IMR-90 (cell line): ENCODE results near the gene GNAS-AS1. TPM values are rescaled to one million over a fixed set of nuclear protein-coding genes. Genes with fewer than 3 reads are reported as not detected.

ENCODE experiments used
- ATAC-seq: fragments of 200-7000 bp; cut with Tn5 transposase; 2 replicates; pipeline ENCODE4 v1.9.1; 2020; ENCODE audit warnings: low read depth, mild to moderate bottlenecking, moderate library complexity
- BruUV-seq: library from RNA; stranded (reverse); fragments of 400-500 nt; replicated peaks from 2 replicates; lab custom pipeline; 2021; lab: Mats Ljungman, UMichigan
- CTCF ChIA-PET: fragments of 300-600 bp; formaldehyde crosslinking; extraction: SDS; loops from one replicate; lab custom pipeline; 2021; ENCODE audit warnings: antibody characterized with exemption; lab: Yijun Ruan, JAX
- POLR2A ChIA-PET: fragments of 300-600 bp; sonication (Branson Sonifier 250); formaldehyde crosslinking; loops from one replicate; lab custom pipeline; 2022; ENCODE audit warnings: antibody characterized with exemption; ENCODE audit not compliant: unreplicated experiment; lab: Charles Lee
- DNase-seq: peaks from one replicate; pipeline ENCODE4 v3.0.0; 2013
- H2AFZ ChIP-seq: replicated peaks from 2 replicates; pipeline ENCODE3; 2013; ENCODE audit warnings: low read length, mild to moderate bottlenecking; ENCODE audit not compliant: poor library complexity
- H2AK5ac ChIP-seq: 2 replicates; pipeline ENCODE4 v1.6.1; 2013; ENCODE audit warnings: low read depth, low read length, inconsistent platforms
- H2AK9ac ChIP-seq: replicated peaks from 2 replicates; pipeline ENCODE3; 2013; ENCODE audit warnings: mild to moderate bottlenecking, low read depth, low read length, moderate library complexity; ENCODE audit not compliant: poor library complexity
- H2BK120ac ChIP-seq: 2 replicates; pipeline ENCODE4 v1.6.1; 2013; ENCODE audit warnings: low read depth, low read length, inconsistent platforms
- H2BK15ac ChIP-seq: 3 replicates; pipeline ENCODE4 v1.6.1; 2013; ENCODE audit warnings: low read depth, low read length, inconsistent platforms
- H2BK20ac ChIP-seq: 2 replicates; pipeline ENCODE4 v1.6.1; 2013; ENCODE audit warnings: low read depth, mild to moderate bottlenecking, inconsistent platforms, low read length, moderate library complexity
- H2BK5ac ChIP-seq: 2 replicates; pipeline ENCODE4 v1.6.1; 2013; ENCODE audit warnings: mild to moderate bottlenecking, low read depth, low read length, inconsistent platforms; ENCODE audit not compliant: poor library complexity, severe bottlenecking
- H3K14ac ChIP-seq: replicated peaks from 2 replicates; pipeline ENCODE4 v1.6.1; 2013; ENCODE audit warnings: low read depth, low read length, inconsistent platforms
- H3K18ac ChIP-seq: 2 replicates; pipeline ENCODE4 v1.6.1; 2013; ENCODE audit warnings: low read depth, low read length, control low read depth
- H3K23ac ChIP-seq: 2 replicates; pipeline ENCODE4 v1.6.1; 2013; ENCODE audit warnings: low read depth, low read length, inconsistent platforms
- H3K27ac ChIP-seq: 2 replicates; pipeline ENCODE4 v1.5.1; 2013; ENCODE audit warnings: mild to moderate bottlenecking, control low read depth, low read length; ENCODE audit not compliant: insufficient read depth
- H3K27me3 ChIP-seq: 2 replicates; pipeline ENCODE4 v1.6.1; 2013; ENCODE audit warnings: low read length; ENCODE audit not compliant: control insufficient read depth, insufficient read depth
- H3K36me3 ChIP-seq: 2 replicates; pipeline ENCODE4 v1.6.1; 2013; ENCODE audit warnings: low read length, mixed read lengths; ENCODE audit not compliant: control insufficient read depth, insufficient read depth
- H3K4ac ChIP-seq: 2 replicates; pipeline ENCODE4 v1.6.1; 2013; ENCODE audit warnings: low read depth, low read length, inconsistent platforms
- H3K4me1 ChIP-seq: 2 replicates; pipeline ENCODE4 v1.6.1; 2013; ENCODE audit warnings: low read length, mixed read lengths; ENCODE audit not compliant: control insufficient read depth, insufficient read depth
- H3K4me2 ChIP-seq: 2 replicates; pipeline ENCODE4 v1.6.1; 2013; ENCODE audit warnings: low read depth, mild to moderate bottlenecking, control low read depth, low read length, moderate library complexity
- H3K4me3 ChIP-seq: 2 replicates; pipeline ENCODE4 v1.5.1; 2013; ENCODE audit warnings: low read depth, mild to moderate bottlenecking, control low read depth, low read length, moderate library complexity; ENCODE audit not compliant: insufficient read depth
- H3K56ac ChIP-seq: 2 replicates; pipeline ENCODE4 v1.6.1; 2013; ENCODE audit warnings: low read length, inconsistent platforms; ENCODE audit not compliant: insufficient read depth; ENCODE audit errors: extremely low read depth
- H3K79me1 ChIP-seq, 2 experiments: 2 replicates each; pipeline ENCODE4 v1.6.1; 2013; ENCODE audit warnings: low read length in 2 of 2, inconsistent platforms in 1 of 2, low read depth in 1 of 2
- H3K9ac ChIP-seq: 2 replicates; pipeline ENCODE4 v1.6.1; 2013; ENCODE audit warnings: low read depth, low read length, control low read depth
- H3K9me1 ChIP-seq: 2 replicates; pipeline ENCODE4 v1.6.1; 2013; ENCODE audit warnings: low read length, inconsistent platforms; ENCODE audit not compliant: insufficient read depth
- H3K9me3 ChIP-seq: 2 replicates; pipeline ENCODE4 v1.6.1; 2013; ENCODE audit warnings: low read length; ENCODE audit not compliant: control insufficient read depth, insufficient read depth
- H4K20me1 ChIP-seq: 2 replicates; pipeline ENCODE4 v1.6.1; 2013; ENCODE audit warnings: low read length, inconsistent platforms; ENCODE audit not compliant: insufficient read depth
- H4K5ac ChIP-seq: 2 replicates; pipeline ENCODE4 v1.6.1; 2013; ENCODE audit warnings: mild to moderate bottlenecking, low read depth, low read length, control low read depth
- H4K8ac ChIP-seq, 2 experiments: 2 replicates each; pipeline ENCODE4 v1.6.1; 2013; ENCODE audit warnings: low read depth in 2 of 2, low read length in 2 of 2, control low read depth in 1 of 2, inconsistent platforms in 1 of 2
- H4K91ac ChIP-seq: 2 replicates; pipeline ENCODE4 v1.6.1; 2013; ENCODE audit warnings: low read depth, low read length, inconsistent platforms; ENCODE audit not compliant: insufficient read depth
- BHLHE40 ChIP-seq: fragments of 150-350 bp; IDR thresholded peaks from 2 replicates; pipeline ENCODE4 v1.6.1; 2016; ENCODE audit warnings: mild to moderate bottlenecking, low read depth, low read length
- MXI1 ChIP-seq: IDR thresholded peaks from 2 replicates; pipeline ENCODE4 v1.6.1; 2012; ENCODE audit warnings: low read depth, mild to moderate bottlenecking, low read length, moderate library complexity, borderline replicate concordance
- NFE2L2 ChIP-seq: fragments of 150-350 bp; IDR thresholded peaks from 2 replicates; pipeline ENCODE4 v1.6.1; 2016; ENCODE audit warnings: low read depth, mild to moderate bottlenecking, low read length
- POLR2A ChIP-seq: IDR thresholded peaks from 2 replicates; pipeline ENCODE4 v1.6.1; 2012; ENCODE audit warnings: mild to moderate bottlenecking, low read depth, low read length
- RAD21 ChIP-seq: IDR thresholded peaks from 2 replicates; pipeline ENCODE4 v1.6.1; 2012; ENCODE audit warnings: low read length, improper control_type of control experiment
- RFX5 ChIP-seq: IDR thresholded peaks from 2 replicates; pipeline ENCODE4 v1.8.0; 2012; ENCODE audit warnings: low read depth, mild to moderate bottlenecking, low read length, moderate library complexity
- SMC3 ChIP-seq: fragments of 150-350 bp; IDR thresholded peaks from 2 replicates; pipeline ENCODE4 v1.6.1; 2016; ENCODE audit warnings: low read depth, mild to moderate bottlenecking, antibody characterized with exemption, low read length, moderate library complexity
- WGBS, 2 experiments: methylation state at CpG; one replicate each; pipeline versions ENCODE4 v1.1.5 to v1.1.7; 2013; ENCODE audit warnings: missing lambda C conversion rate in 2 of 2; ENCODE audit not compliant: insufficient read length in 1 of 2; ENCODE audit errors: extremely low coverage in 2 of 2; 5-methylcytosine and 5-hydroxymethylcytosine counted together
- dilution Hi-C: fragments of 300-500 bp; cut with HindIII; formaldehyde crosslinking; loops from one replicate; pipeline ENCODE4 v1.14.3; 2018; ENCODE audit warnings: low sequenced_read_pairs; ENCODE audit not compliant: unreplicated experiment
- in situ Hi-C: fragments of 300-500 bp; cut with MboI; formaldehyde crosslinking; loops from 3 replicates; pipeline ENCODE4 v1.14.3; 2019; ENCODE audit warnings: low sequenced_read_pairs, inconsistent platforms, mixed read lengths
- intact Hi-C: fragments of 100-400 bp; cut with micrococcal nuclease; formaldehyde crosslinking; loops from 2 replicates; pipeline ENCODE4 v1.10.0; 2022
- polyA plus RNA-seq, 3 experiments: library from polyadenylated mRNA; depleted of rRNA; stranded (reverse); fragments of >200 nt; gene quantifications; 2 replicates each; pipeline ENCODE4 v1.2.3, GENCODE V29; 2012; ENCODE audit warnings: low replicate concordance in 1 of 3
- total RNA-seq: library from RNA; depleted of rRNA; stranded (reverse); fragments of >200 nt; gene quantifications from 2 replicates; pipeline ENCODE4 v1.2.3, GENCODE V29; 2012
- TF ChIP-seq, protein P1 (sequence below): fragments of 150-350 bp; IDR thresholded peaks from 2 replicates; pipeline ENCODE4 v1.6.1; 2016; ENCODE audit warnings: low read depth, mild to moderate bottlenecking, low read length, moderate library complexity, borderline replicate concordance
- TF ChIP-seq, protein P2 (sequence below): conservative IDR thresholded peaks from 2 replicates; pipeline ENCODE4 v1.5.1; 2012; ENCODE audit warnings: mild to moderate bottlenecking, low read depth, low read length, improper control_type of control experiment

The GNAS-AS1 gene
- total and polyA plus RNA-seq, 2 of the 4 experiments (the other 2 are of a cell fraction), result 0.54 to 0.60 TPM

DNA sequence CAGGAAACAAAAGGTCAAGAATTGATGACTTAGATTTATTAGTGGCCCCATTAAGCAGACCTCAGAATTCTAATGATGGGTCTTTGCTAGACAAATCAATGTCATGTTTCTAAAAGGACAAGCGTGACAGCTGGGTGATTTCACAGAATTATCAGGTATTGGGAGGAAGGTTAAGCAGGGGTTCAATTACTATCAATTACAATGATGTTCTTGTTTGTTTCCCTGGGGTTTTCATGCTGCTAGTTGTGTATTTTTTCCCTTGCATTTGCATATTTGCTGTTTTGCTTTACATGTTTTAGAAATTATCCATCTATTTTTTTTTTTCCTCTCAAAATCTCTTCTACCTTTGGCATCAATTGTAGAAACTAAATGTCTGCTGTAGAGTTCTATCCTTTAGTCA, 29.7 kb upstream of the GNAS-AS1 start:
- POLR2A ChIA-PET, result no interaction called here

More for the DNA sequence above, 29.7 kb upstream of the GNAS-AS1 start:
- H2AK9ac ChIP-seq, result no peak overlapping the region
- TF ChIP-seq RFX5 (no peak), POLR2A (no peak), MXI1 (no peak), BHLHE40 (no peak), SMC3 (no peak), RAD21 (no peak), NFE2L2 (no peak)
- TF ChIP-seq, protein P1, sequence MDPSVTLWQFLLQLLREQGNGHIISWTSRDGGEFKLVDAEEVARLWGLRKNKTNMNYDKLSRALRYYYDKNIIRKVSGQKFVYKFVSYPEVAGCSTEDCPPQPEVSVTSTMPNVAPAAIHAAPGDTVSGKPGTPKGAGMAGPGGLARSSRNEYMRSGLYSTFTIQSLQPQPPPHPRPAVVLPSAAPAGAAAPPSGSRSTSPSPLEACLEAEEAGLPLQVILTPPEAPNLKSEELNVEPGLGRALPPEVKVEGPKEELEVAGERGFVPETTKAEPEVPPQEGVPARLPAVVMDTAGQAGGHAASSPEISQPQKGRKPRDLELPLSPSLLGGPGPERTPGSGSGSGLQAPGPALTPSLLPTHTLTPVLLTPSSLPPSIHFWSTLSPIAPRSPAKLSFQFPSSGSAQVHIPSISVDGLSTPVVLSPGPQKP, result no peak
- TF ChIP-seq, protein P2, sequence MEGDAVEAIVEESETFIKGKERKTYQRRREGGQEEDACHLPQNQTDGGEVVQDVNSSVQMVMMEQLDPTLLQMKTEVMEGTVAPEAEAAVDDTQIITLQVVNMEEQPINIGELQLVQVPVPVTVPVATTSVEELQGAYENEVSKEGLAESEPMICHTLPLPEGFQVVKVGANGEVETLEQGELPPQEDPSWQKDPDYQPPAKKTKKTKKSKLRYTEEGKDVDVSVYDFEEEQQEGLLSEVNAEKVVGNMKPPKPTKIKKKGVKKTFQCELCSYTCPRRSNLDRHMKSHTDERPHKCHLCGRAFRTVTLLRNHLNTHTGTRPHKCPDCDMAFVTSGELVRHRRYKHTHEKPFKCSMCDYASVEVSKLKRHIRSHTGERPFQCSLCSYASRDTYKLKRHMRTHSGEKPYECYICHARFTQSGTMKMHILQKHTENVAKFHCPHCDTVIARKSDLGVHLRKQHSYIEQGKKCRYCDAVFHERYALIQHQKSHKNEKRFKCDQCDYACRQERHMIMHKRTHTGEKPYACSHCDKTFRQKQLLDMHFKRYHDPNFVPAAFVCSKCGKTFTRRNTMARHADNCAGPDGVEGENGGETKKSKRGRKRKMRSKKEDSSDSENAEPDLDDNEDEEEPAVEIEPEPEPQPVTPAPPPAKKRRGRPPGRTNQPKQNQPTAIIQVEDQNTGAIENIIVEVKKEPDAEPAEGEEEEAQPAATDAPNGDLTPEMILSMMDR, result no peak
- H3K36me3 ChIP-seq, result no peaks in the 10 kb centered on the region
- H3K4ac ChIP-seq, result no peak overlapping the region
- H4K20me1 ChIP-seq, result no peaks in the 10 kb centered on the region
- peaks cover 2% of the 10 kb centered on the region; the same call in 1 of the 2 replicates for H3K4me1 ChIP-seq
- H3K4me3 ChIP-seq, result no peak overlapping the region
- no peak overlapping the region for H2BK120ac ChIP-seq
- in situ Hi-C loops (no loop called here), dilution Hi-C loops (no loop called here), intact Hi-C loops (no loop called here)
- no CpG with 5 or more reads among the region's 1 CpG for WGBS, 2 experiments
- BruUV-seq, result no TSS peak
- H4K5ac ChIP-seq, result no peak overlapping the region
- H3K14ac ChIP-seq, result no peak overlapping the region
- no peak overlapping the region for H3K4me2 ChIP-seq
- no peak overlapping the region for H3K23ac ChIP-seq
- no peak for DNase-seq
- H3K9me3 ChIP-seq, result no peaks in the 10 kb centered on the region; the same call in 1 of the 2 replicates
- H3K9me1 ChIP-seq, result no peaks in the 10 kb centered on the region
- H2BK5ac ChIP-seq, result no peak overlapping the region
- H4K8ac ChIP-seq, result no peak overlapping the region
- H2BK15ac ChIP-seq, result no peak overlapping the region
- no peak overlapping the region for H2BK20ac ChIP-seq
- no peak overlapping the region for H2AFZ ChIP-seq
- H3K9ac ChIP-seq, result no peak overlapping the region
- no peak overlapping the region for H3K56ac ChIP-seq
- H2AK5ac ChIP-seq, result no peak overlapping the region
- no peak overlapping the region for H4K91ac ChIP-seq
- no peaks in the 10 kb centered on the region for H3K79me1 ChIP-seq
- H3K27ac ChIP-seq, result no peak overlapping the region
- no peak for ATAC-seq
- peaks cover 16% of the 10 kb centered on the region for H3K27me3 ChIP-seq
- CTCF ChIA-PET, result interaction anchor here (0.7 kb wide), 1 partner anchor 770 kb away, joined by 3 read pairs; no protein-coding TSS in a partner anchor
- no peak overlapping the region for H3K18ac ChIP-seq
